ENCODE data around the gene SBK2. TPM values are rescaled to one million over a fixed set of nuclear protein-coding genes. Genes with fewer than 3 reads are reported as not detected.

Gene SBK2
- total and polyA plus RNA-seq, 8 donors, result not detected

- Histone ChIP-seq H3K9me3 (no peaks in the 10 kb centered on the region), H3K36me3 (no peaks in the 10 kb centered on the region), H3K27me3 (peaks cover 0 to 24% (median 0%) of the 10 kb centered on the region in 3 donors), H3K4me1 (peaks cover 11 to 26% (median 17%) of the 10 kb centered on the region in 4 donors), H3K27ac (no peak overlapping the region), H3K4me3 (no peak overlapping the region)
- 89 to 95% (median 93%) methylated on average over 7 of the region's 7 CpGs for WGBS, 5 donors
- intact Hi-C loops (cut with DNase I; ENCODE audit: low total_unique reads), result no loop called here
- DNase-seq, result no peak
- no peak for TF ChIP-seq EP300 (IDR thresholded peaks at IDR 0.05)
- TF ChIP-seq POLR2AphosphoS5 (IDR thresholded peaks at IDR 0.05), result no peak
- TF ChIP-seq, protein P1, sequence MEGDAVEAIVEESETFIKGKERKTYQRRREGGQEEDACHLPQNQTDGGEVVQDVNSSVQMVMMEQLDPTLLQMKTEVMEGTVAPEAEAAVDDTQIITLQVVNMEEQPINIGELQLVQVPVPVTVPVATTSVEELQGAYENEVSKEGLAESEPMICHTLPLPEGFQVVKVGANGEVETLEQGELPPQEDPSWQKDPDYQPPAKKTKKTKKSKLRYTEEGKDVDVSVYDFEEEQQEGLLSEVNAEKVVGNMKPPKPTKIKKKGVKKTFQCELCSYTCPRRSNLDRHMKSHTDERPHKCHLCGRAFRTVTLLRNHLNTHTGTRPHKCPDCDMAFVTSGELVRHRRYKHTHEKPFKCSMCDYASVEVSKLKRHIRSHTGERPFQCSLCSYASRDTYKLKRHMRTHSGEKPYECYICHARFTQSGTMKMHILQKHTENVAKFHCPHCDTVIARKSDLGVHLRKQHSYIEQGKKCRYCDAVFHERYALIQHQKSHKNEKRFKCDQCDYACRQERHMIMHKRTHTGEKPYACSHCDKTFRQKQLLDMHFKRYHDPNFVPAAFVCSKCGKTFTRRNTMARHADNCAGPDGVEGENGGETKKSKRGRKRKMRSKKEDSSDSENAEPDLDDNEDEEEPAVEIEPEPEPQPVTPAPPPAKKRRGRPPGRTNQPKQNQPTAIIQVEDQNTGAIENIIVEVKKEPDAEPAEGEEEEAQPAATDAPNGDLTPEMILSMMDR (IDR thresholded peaks at IDR 0.05), result no peak
- TF ChIP-seq POLR2A (IDR thresholded peaks at IDR 0.05), result no peak
Measured at GRCh38 chr19:55542292-55542855, 5.4 kb upstream of the SBK2 start.

DNA sequence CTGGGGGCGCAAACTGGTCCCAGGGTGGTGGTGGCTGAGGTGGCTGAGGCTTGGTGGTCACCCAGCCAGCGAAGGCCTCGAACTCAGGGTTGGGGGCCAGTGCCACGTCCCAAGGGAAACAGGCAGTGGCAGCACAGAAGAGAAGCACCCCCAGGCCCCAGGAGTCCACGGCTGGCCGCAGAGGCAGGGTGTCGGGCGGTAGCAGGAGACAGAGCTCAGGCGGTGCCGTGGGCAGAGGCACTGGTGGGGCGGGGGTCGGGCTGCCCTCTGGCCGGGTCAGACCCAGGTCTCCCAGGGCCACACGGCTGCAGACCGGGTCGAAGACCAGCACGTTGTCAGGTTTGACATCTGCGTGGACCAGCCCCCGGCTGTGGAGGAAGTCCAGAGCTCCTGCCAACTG lies 4.2 kb upstream of the SBK2 start:
- 73 to 84% (median 83%) methylated on average over 10 to 19 of the region's 19 CpGs for WGBS, 5 donors
- no peaks in the 10 kb centered on the region for H3K9me3 ChIP-seq
- peaks cover 0 to 13% (median 5%) of the 10 kb centered on the region in 4 donors for H3K4me1 ChIP-seq
- no peak for TF ChIP-seq POLR2AphosphoS5 (IDR thresholded peaks at IDR 0.05)
- TF ChIP-seq, protein P1 (IDR thresholded peaks at IDR 0.05), result no peak
- no peak for TF ChIP-seq POLR2A (IDR thresholded peaks at IDR 0.05)
- TF ChIP-seq EP300 (IDR thresholded peaks at IDR 0.05), result no peak
- no peaks in the 10 kb centered on the region for H3K36me3 ChIP-seq
- no peak overlapping the region for H3K27ac ChIP-seq
- DNase-seq, result no peak
- intact Hi-C loops (cut with DNase I; ENCODE audit: low total_unique reads), result no loop called here
- H3K27me3 ChIP-seq, result peaks cover 0 to 18% (median 0%) of the 10 kb centered on the region in 3 donors
- H3K4me3 ChIP-seq, result no peak overlapping the region

- WGBS, 5 donors, result 50 to 70% (median 65%) methylated on average over 10 of the region's 10 CpGs
- Histone ChIP-seq H3K27me3 (peaks cover 0 to 16% (median 0%) of the 10 kb centered on the region in 3 donors), H3K4me3 (no peak overlapping the region), H3K4me1 (peaks cover 0 to 8% (median 3%) of the 10 kb centered on the region in 4 donors), H3K27ac (no peak overlapping the region), H3K9me3 (no peaks in the 10 kb centered on the region), H3K36me3 (no peaks in the 10 kb centered on the region)
- intact Hi-C loops (cut with DNase I; ENCODE audit: low total_unique reads), result no loop called here
- no peak for DNase-seq
- TF ChIP-seq POLR2AphosphoS5 (IDR thresholded peaks at IDR 0.05), result no peak
- TF ChIP-seq POLR2A (IDR thresholded peaks at IDR 0.05), result no peak
- TF ChIP-seq, protein P1 (IDR thresholded peaks at IDR 0.05), result no peak
- no peak for TF ChIP-seq EP300 (IDR thresholded peaks at IDR 0.05)
Measured at GRCh38 chr19:55540619-55541018, 3.7 kb upstream of the SBK2 start.

GRCh38 chr19:55539090-55539984 lies 2.4 kb upstream of the SBK2 start:
- Histone ChIP-seq H3K36me3 (no peaks in the 10 kb centered on the region), H3K27ac (no peak overlapping the region)

More at GRCh38 chr19:55539090-55539984, 2.4 kb upstream of the SBK2 start:
- intact Hi-C loops (cut with DNase I; ENCODE audit: low total_unique reads), result no loop called here
- WGBS, 5 donors, result 78 to 87% (median 82%) methylated on average over 33 of the region's 33 CpGs
- DNase-seq, result no peak
- H3K4me3 ChIP-seq, result no peak overlapping the region
- no peaks in the 10 kb centered on the region for H3K9me3 ChIP-seq
- no peak for TF ChIP-seq POLR2AphosphoS5 (IDR thresholded peaks at IDR 0.05)
- TF ChIP-seq, protein P1 (IDR thresholded peaks at IDR 0.05), result no peak
- no peak for TF ChIP-seq POLR2A (IDR thresholded peaks at IDR 0.05)
- TF ChIP-seq EP300 (IDR thresholded peaks at IDR 0.05), result no peak
- H3K4me1 ChIP-seq, result no peaks in the 10 kb centered on the region
- H3K27me3 ChIP-seq, result peaks cover 0 to 5% (median 0%) of the 10 kb centered on the region in 3 donors
